ENCODE results near the gene KNSTRN.

The KNSTRN gene

DNA sequence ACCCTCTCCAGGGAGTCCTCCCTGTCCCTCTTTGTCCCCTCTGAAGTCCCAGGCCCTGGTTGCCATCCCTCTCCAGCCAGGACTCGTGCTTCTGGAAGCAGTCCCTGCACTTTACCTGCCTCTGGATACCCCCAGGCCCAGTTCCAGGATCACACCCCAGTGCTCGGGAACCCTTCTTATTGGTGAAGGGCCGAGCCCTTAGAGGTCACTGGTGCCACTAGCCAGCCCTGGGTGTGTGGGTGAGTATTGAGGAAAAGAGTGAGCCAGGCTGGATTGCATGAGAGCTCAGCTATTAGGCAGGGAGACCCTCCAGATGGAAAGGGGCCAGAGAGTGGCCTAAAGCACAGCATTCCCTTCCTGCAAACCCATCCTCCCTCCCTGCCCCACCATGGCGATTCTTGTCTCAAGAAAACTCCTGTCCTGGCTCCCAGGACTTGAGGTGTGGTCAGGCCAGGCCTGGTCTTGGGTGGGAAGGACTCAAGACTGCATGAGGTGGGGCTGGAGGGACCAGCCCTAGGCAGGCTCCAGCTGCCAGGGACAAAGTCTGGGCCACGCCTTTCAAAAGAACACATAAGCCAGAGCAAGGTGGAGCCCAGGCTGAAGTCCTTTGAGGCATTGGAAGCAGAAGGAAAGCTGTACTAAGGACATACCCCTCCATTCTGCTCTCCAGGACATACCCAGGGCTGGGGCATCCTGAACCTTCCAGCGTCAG lies 36.5 kb upstream of the KNSTRN start:
- DNase-seq, result no peak

DNA sequence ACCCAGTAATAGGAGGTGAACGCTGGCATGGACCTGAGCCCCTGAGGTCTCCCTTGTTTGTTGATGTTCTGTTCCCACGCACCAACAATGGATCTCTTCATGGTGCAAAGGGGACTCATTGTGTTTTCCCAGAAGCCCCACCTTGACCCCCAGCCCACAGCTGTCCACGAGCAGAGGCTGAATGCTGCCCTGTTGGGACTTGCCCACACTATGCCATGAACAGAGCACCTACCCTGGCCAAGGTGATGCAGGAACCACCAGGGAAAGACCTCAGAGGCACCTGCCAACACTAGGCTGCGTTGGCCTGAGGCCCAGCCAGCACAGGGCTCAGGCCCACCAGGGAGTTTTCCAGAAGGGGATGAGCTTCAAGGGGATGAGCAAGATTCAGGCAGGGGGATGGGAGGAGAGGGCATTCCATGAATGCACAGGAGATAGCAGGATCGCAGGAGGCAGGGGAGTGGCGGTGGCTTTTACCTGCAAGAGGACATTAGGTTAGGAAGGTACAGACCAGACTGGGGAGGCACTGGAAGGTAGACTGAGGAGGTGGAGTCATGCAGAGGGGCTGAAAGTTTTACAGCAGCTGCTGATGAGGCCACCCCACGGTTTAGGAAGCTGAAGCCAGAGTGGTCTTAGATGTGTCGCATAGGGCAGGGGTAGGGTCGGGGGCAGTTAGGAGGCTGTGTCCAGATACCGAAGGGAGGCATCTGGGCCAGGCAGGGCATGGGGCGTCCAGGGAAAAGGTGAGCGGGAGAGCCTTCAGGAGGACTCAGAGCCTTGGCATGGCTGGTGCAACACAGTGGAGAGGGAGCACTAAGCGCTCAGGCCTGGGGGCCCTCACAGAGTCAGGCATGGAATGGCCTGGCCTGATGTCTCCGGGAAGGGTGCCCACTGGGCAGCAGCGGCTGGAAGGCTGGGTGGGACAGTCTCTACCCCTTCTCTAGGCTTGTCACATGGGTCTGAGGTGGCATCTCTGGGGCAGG lies 35.7 kb upstream of the KNSTRN start:
- DNase-seq, result no peak

DNA sequence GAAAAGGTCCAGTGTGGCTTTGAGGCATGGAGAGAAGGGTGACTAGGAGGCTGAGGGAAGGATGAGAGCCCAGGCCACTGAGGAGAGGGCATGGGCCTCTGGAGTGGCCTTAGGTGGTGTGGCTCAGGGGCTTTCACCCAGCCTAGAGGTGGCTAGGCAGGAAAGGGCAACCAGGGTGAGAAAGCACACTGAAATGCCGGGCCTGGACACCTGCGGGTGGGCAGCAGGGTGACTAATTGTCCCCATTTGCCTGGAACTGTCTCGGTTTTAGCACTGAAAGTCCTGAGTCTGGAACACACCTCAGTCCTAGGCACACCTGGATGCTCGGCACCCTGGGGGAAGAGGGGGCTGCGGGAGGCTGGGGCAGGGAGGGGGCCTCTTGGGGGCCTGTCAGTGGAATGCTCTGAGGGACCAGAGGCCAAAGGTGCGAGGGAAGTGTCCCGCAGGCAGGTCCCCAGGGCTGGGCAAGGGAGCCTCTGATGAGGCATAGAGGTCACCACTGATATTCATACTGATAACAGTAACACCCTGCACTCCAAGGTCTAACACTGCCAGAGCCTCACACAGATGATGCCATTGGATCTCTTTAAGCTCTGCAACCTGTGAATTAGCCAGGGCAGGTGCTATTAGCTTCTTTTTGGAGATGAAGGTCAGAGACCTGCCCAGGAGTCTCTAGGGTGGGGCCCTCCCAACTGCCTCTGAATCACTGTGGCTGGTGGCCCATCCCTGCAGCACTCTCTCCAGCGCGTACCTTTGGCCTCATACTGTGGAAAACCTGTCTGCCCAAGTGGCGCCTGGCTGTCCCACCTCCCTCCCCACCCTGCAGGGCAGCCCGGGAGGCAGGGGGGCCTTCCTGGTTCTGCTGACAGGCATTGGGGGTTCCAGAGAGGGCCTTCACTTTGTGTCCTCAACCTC lies 34.7 kb upstream of the KNSTRN start:
- DNase-seq, result no peak

DNA sequence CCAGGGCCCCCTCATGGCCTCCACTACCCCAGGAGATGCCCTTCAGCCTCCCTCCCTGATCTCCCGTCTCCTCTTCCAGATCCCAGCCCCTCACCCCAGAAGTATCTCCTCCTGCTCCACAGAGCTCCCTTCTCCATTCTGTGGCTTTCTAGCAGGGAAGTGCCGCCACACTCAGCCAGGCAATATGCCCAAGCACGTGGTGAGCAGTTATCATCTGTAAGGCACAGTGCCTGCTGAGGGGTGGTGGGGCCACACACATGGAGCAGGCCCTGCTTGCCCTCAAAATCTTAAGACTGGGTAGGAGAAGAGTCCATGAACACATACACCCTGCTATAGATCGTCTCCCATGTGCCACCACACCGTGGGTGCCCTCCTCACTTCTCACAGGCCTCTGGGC lies 34.0 kb upstream of the KNSTRN start:
- no peak for DNase-seq

DNA sequence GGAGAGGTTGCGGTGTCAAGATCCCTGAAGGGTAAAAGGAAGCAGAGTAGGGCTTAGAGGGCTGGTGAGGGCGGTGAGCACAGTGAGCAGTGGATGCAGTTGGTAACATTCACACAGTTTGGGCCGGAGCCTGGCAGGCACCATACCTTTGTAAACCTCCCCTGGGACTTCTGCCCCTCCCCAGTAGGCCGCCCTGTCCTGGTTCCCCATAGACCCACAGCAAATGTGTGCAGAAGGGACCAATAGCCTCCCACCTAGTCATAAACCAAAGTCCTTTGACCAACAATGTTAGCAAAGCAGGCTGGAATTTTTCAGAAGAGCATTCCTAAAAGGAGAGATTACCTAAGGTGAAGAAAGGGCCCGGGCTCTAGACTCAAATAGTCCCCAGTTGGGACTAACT lies 33.4 kb upstream of the KNSTRN start:
- DNase-seq, result no peak

DNA sequence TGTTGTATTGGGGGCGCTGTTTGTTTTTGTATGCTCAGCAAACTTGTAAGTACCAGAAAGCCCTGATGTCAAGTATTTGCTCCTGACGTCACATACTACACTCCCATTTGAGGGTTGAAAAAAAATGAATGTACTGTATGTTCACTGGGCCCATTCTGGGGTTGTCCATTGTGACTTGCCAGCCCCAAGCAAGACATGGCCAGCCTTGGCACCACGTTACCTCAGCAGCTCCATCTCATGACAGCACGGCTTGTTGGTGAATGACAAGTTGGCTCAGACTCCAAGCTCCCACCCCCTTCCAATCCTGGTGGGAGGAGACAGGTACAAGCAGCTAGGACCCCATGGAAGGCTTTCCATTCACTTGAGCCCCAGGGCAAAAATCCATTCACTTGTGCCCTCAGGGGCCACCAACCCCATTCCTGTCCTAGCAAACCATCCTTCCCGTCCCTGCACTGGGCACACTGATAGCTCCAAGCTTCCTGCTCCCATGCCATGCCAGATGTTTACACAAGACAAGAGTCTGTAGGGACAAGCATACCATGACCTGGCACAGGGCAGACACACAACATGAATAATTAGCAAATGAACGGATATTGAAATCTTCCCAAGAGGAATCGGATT lies 30.1 kb upstream of the KNSTRN start:
- DNase-seq, result no peak

DNA sequence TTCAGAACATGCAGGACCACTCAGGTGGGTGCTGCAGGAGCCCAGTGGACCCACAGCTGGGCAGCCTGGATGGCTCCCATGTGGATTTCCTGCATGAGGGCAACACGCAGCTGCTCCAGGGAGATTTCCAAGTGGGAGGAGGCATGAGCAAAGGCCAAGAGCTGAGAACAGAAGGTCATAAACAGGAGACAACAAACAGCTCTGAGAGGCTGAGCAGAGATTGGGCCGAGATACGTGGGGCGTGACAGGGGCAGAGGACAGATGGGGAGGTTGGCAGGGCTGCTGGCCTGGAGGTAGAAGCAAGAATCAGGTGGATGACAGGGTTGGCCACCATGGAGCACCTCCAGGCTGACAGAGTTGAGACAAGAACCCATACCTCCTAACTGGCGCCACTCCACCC lies 28.8 kb upstream of the KNSTRN start:
- no peak for DNase-seq

DNA sequence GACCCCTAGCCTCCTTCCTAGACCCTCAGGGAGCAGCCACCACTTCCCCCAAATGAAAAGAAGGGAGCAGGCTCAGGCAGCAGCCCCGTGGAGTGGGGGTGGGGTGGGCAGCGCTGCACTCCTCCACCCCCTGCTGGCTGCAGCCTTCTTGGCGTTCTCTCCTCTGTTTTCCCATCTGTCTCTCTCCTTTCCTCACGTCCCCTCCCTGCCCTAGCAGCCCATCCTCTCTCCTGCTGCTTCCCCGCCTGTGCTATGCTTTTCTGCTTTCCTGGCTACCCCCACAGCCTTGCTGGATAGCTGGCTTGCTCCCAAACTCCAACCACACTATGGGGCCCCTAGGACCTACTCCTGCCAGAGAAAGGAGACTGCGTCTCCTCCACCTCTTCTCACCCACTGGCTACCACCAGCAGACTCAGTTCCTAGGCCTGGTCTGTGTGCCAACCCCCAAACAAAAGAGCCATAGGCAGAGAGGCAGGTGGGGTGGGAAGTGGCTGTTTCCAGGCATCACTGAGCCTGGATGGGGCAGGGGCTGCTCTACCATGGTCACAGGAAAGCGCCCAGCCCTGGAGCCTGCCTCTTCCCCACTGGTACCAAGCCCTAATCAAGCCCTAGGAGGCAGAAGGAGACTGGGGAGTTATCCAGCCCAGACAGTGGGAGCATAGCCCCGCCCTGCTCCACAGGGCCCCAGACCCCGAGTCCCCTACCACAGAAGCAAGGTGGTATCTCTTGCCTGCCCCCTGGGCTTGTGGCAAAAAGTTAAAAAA lies 27.9 kb upstream of the KNSTRN start:
- DNase-seq, result no peak

DNA sequence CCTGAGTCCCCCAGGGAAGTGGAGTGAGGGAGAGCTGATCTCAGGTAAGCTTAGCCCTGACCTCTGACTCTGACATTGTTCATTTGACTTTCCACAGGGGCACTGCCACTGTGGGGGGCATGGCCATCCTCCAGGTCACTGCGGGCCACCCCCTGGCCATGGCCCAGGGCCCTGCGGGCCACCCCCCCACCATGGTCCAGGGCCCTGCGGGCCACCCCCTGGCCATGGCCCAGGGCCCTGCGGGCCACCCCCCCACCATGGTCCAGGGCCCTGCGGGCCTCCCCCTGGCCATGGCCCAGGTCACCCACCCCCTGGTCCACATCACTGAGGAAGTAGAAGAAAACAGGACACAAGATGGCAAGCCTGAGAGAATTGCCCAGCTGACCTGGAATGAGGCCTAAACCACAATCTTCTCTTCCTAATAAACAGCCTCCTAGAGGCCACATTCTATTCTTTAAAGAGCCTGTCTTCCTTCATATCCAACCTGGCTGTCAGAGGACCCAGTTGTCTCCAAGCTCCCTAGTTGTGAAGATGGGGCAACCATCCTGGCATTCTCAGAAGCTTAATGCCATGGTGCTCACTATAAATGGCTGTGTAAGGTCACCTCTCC lies 26.4 kb upstream of the KNSTRN start:
- no peak for DNase-seq

DNA sequence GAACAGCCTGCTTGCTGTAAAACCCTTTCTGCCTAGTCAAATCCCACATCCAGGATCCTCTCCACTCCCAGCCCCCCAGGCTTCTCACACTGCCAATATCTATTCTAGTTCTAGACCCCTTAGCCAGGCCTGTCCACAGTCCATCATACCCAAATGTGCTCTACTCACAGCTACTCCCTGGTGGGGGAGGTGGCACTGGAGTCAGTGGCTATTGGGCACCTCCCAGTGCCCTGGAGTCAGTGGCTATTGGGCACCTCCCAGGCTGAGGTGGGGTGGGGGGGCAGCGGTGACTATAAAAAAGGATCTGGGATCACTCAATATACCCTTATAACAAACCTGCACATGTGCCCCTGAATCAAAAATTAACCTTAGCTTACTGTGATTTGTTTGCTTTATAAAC lies 25.3 kb upstream of the KNSTRN start:
- DNase-seq, result no peak

DNA sequence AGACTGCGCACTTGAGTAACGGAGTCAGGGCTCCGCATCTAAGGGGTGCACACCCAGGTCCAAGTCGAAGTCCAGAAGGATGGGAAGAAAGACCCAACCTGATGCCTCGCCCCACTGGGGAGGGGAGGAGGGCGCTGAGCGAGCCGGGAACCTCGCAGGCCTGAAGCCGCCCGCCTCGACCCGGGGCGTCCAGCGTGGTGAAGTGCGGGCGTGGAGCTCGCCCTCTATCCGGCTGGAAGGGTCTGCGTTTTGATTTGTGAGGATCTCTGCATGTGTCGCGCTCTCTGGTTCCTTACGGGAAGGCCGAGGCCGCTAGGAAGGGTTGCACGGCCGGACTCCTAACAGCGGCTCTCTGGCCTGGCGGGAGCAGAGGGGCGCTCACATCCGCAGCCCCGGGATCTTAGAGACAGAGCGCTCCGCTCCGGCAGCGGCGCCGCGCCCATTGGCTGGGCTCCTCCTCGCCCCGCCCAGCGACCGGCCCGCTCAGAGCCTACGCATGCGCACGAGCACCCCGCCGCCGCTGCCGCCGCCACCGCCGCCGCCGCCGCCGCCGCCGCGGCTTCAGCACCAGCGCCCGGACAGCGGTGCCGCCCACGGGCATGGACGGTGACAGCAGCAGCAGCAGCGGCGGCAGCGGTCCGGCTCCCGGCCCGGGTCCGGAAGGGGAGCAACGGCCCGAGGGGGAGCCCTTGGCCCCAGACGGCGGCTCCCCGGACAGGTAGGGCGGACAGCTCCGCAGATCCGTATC lies 24.6 kb upstream of the KNSTRN start, which contains the start of gene DISP2:
Gene DISP2 (plus strand): TSS at position 497 of the 748 bp plus-strand sequence. CDS start 103 bp downstream, at position 600.
- no peak for DNase-seq

DNA sequence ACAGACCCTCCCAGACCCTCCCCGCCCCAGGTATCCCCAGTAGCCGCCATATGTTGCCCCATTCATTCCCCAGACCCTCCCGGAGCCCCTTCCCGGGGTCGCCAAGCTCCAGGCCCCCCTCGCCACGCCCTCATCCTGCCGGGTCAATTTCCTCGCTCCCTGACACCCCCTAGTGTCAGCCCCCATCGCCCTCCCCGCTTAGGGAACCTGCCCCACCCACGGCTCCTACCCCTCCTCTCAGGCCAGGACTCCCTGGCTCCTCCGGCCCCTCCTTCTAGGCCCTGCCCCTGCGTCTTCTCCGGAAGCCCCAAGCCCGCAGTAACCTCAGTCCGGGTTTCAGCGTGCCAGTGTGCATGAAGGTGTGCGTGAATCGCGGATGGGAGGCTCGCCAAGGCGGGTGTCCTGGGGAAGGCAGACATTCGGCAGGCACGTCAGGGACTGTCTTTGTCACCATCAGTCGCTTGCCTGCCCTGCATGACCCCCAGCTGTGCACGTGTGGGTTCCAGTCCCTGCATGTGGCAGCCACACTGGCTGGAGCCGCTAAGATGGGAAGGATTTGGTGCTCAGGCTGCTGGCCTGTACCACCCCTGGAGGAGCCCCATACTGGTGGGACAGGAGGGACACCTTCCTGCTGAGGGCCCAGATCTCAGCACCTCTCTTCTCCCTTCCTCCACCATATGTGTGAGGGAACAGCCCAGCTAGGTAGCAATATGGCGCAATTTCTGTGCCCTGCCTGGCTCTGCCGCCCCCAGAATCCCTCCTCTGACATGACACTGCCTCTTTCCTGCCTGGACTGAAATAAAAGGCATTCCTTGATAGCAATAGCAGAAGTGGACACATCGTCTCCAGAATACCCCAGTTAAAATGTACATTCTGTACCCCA lies 23.8 kb upstream of the KNSTRN start:
- no peak for DNase-seq

DNA sequence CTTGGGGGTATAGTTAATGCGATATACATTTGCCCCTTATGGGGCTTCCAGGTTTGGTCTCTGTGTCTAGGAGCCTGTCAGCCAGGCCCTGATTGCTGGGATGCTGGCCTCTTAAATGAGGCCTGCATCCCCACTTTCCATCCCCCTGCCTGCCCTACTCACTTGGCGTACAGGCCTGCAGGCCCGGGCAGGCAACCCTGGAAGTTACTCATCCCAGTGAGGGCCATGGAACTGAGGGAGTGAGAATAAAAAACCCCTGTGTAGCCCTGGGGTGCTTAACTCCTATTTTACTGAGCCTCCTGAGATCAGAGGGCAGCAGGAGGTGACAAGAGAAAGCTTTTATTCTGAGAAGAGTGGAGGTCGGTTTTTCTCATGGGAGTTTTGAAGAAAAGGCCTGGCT lies 22.5 kb upstream of the KNSTRN start:
- no peak for DNase-seq

DNA sequence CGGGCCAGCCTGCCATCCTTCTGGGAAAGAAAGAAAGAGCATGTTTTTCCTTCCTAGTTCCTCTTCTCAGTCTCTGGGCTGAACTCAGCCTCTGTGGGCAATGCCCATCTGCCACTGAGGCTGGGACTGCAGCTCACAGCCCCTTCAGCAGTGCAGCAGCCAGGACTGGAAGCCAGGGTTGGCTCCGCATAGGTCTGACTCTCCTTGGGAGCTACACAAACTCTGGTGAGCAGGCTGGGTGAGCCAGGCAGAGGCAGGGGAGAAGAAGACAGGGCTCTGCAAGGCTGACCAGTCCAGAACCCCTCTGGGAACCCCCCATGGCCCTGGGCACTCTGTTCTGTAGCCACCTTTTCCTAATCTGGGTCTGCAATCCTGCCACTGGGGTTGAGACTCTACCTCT lies 20.9 kb upstream of the KNSTRN start:
- DNase-seq, result no peak

DNA sequence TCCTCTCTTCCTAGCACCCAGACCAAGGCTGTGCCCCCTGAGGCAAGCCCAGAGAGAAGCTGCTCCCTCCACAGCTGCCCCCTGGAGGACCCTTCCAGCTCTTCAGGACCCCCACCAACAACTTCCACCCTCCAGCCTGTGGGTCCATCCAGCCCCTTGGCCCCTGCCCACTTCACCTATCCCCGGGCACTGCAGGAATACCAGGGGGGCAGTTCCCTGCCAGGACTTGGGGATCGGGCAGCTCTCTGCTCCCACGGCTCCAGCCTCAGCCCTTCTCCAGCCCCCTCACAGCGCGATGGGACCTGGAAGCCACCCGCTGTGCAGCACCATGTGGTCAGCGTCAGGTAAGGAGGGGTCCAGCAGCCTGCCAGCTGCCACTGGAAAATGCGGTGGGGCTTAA lies 18.9 kb upstream of the KNSTRN start:
- DNase-seq, result no peak

DNA sequence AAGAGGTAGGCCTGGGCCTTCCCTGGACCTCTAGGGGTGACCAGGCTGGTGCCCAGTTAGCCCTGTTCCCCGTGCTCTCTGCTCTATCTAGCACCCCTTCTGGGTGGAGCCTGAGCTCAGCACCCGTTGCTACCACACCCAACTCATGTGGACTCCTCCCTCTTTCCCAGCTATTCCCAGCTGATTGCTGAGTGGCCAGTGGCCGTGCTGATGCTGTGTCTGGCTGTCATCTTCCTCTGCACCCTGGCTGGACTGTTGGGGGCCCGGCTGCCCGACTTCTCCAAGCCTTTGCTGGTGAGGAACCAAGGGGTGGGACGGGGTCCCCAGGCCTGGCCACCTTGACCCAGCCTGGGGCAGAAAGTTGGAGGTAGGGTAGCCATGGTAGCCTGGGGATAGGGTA lies 18.3 kb upstream of the KNSTRN start:
- DNase-seq, result no peak

DNA sequence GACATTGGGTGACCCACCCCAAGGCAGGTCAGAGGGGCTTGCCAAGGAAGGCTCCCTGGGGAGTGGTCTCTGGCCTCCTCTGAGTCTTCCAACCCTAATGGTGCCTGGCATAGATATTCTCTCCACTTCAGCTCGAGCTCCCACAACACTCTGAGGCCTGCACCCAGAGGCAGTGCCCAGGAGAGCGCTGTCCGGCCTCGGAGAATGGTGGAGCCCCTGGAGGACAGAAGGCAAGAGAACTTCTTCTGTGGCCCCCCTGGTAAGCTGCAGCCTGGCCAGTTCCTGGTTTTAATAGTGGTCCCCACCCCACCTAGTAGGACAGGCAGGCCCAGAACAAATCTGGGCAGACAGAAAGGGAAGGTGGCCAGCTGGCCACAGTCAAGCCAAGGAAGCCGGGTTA lies 17.5 kb upstream of the KNSTRN start:
- DNase-seq, result no peak

DNA sequence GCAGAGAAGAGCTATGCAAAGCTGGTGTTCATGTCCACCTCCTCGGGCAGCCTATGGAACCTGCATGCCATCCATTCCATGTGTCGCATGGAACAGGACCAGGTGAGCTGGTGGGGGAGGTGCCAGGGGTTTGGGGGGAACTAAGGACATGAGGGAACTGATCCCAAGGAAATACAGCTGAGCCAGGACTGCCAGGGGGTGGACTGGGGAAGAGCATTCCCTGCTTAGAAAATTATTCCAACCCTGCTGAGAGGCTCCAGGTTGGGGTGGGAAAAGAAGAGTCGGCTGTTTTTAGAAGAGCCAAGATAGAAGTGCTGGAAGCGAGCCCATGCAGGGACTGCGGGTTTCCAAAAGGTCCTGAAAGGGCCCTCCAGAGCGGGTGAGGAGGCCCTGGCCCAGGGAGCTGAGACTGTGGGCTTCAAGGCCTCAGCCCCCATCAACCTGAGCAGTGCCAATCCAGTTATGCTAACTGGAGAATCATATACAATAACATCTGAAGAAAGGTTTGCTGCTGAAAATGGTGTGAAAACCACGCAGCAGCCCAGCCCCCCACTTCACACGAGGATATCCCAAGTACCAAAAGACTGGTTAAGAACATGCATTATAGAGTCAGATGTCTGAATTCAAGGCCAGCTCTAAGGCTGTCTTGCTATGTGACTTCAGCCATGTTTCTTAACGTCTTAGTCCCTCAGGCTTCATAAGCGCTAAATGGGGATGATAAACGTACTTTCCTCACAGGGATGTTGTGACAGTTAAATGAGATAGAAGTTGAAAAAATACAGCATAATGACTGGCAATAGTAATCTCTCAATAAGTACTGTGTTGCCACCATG lies 16.7 kb upstream of the KNSTRN start:
- no peak for DNase-seq

All from NCI-H1417 treated with DMSO at 0.1 percent for 48 hours (cell line).